HG03060 (cell line): ENCODE data around the gene ZNF583.

Experiments
- ATAC-seq: cut with Tn5 transposase; IDR thresholded peaks from one replicate; pipeline ENCODE4 v1.9.1; 2021; ENCODE audit warnings: low read depth, moderate number of reproducible peaks; ENCODE audit not compliant: unreplicated experiment

ZNF583 gene

DNA sequence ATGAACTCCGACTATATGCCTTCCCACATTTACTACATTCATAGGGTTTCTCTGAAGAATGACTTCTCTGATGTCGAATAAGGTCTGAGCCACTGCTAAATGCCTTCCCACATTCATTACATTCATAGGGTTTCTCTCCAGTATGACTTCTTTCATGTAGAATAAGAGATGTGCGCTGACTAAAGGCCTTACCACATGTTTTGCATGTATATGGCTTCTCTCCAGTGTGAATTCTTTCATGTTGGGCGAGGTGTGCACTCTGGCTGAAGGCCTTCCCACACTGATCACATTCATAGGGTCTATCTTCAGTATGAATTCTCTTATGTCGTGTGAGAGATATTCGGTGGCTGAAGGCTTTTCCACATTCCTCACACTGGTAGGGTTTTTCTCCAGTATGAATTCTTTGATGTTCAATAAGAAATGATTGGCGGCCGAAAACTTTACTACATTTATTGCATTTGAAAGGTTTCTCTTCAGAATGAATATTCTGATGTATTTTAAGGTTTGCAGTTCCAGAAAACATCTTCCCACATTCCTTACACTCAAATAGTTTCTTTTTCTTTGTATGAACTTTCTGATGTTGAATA, 37.2 kb downstream of the ZNF583 start:
- ATAC-seq, result no peak

DNA sequence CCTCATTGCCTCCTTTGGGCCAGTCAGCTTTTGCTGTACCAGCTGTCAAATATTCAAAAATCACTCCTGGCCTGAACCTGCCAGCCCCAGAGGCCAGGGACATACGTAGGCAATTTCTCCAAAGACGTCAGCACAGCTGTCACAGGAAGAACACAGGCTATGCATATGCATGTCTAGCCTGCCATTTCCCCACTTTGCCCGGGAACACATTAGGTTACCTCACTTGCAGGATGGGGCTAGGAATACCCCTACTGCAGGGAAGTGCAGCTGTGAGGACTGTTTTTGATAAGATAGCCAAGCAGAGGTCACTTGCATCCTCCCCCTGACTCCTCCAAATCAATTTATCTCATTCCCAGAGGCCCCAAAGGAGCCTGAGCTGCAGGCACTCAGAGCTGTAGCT, 70.2 kb downstream of the ZNF583 start:
- ATAC-seq, result no peak

DNA sequence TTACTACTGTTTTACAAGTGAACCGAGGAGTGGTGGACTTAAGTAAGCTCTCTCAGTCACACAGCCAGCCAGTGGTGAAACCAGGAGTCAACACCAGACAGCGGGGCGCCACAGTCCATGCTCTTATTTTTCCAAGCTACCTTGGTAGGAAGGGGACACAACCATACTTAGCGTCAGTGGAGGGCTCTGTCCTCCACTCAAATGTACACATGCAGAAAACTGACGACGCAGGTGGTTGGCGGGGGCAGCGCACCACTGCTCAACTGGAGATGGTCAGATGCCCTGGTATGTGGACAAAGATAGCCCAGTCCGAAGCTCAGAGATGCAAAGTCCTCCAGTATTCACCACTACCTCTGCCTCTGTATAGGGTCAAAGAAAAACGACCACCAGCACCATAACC, 72.0 kb downstream of the ZNF583 start:
- ATAC-seq, result no peak
